Measurements from ENCODE around the gene CPLX4.

Gene CPLX4

DNA sequence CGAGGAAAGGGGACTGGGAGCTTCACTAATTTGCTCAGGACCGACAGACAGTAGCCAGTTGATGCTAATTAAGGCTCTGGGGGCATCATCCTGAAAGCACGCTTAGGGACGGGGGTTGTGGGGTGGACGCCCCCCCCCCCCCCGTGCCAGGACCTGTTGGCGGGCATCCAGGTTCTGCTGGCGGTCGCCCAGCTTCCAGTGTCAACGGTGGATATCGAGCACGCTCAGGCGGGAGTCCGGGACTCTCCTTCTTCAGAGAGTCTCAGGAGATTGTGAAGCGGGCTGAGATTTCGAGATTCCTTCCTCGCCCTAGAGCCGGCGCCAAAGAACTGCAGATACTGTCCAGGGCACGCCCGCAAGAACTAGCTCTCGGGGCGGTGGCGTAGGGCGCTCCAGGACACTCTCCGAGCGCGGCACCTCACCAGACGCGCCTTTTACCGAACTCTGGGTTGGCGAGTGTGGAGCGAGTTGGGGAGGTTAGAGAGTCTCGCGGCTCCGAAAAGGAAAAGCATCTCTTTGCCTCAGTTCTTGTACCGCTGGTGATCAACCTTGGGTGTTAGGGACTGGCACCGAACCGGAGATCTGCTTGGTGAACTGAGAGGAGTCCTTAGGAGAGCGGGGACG, 50.8 kb downstream of the CPLX4 start:
- no peak overlapping the region for H3K4me3 ChIP-seq (ENCODE audit: low read depth, low read length)
- TF ChIP-seq, protein P1, sequence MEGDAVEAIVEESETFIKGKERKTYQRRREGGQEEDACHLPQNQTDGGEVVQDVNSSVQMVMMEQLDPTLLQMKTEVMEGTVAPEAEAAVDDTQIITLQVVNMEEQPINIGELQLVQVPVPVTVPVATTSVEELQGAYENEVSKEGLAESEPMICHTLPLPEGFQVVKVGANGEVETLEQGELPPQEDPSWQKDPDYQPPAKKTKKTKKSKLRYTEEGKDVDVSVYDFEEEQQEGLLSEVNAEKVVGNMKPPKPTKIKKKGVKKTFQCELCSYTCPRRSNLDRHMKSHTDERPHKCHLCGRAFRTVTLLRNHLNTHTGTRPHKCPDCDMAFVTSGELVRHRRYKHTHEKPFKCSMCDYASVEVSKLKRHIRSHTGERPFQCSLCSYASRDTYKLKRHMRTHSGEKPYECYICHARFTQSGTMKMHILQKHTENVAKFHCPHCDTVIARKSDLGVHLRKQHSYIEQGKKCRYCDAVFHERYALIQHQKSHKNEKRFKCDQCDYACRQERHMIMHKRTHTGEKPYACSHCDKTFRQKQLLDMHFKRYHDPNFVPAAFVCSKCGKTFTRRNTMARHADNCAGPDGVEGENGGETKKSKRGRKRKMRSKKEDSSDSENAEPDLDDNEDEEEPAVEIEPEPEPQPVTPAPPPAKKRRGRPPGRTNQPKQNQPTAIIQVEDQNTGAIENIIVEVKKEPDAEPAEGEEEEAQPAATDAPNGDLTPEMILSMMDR (conservative IDR thresholded peaks at IDR 0.05; ENCODE audit: low read depth, low read length), result no peak
- no peak for DNase-seq (ENCODE audit: low read depth)

DNA sequence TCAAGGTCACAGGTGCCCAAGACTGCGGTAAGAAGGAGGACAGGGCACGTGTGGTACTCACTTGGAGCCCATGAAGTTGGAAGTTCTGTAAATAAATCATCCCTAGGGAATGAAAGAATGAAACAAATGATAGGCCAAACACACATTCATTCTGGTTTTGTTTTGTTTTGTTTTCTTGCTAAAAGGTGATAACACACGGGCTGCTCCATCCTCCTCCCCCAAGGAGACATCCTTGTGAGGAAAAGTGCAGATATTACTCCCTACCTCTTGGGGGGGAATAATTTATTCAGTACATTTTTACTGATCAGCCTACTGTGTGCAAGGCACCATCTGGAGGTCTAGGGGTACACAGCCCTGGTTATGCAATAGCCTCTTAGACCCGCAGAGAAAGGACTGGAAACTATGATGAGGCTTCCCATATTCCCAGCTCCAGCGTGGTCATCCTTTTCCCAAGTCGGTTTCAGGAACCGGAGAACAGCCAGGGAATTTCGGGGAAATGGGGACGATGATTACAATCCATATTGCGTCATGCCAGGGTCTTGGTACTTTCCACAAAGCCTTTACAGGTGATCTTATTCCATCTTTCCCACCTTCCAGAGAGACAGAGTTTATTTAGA, 51.5 kb downstream of the CPLX4 start:
- no peak for DNase-seq (ENCODE audit: low read depth)
- H3K4me3 ChIP-seq (ENCODE audit: low read depth, low read length), result no peak overlapping the region
- TF ChIP-seq, protein P1 (conservative IDR thresholded peaks at IDR 0.05; ENCODE audit: low read depth, low read length), result no peak

DNA sequence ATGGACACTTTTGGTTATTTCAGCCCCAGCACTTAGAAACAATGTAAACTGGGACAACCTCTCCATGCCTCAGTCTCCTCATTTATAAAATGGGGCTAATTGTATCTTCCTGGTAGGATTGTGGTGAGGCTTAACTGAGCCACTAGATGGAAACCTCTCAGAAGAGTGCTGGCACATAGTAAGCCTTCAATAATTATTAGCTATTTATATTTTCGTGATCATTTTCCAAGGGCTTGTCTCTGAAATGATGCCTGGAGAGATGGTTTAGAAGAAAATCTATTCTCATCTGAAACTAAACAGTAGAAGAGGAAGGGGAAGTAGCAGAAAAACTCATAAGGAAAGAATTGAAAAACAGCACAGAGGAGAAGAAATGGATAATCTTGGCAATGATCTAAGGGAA, 52.0 kb downstream of the CPLX4 start:
- no peak for DNase-seq (ENCODE audit: low read depth)
- H3K4me3 ChIP-seq (ENCODE audit: low read depth, low read length), result no peak overlapping the region
- TF ChIP-seq, protein P1 (conservative IDR thresholded peaks at IDR 0.05; ENCODE audit: low read depth, low read length), result no peak

DNA sequence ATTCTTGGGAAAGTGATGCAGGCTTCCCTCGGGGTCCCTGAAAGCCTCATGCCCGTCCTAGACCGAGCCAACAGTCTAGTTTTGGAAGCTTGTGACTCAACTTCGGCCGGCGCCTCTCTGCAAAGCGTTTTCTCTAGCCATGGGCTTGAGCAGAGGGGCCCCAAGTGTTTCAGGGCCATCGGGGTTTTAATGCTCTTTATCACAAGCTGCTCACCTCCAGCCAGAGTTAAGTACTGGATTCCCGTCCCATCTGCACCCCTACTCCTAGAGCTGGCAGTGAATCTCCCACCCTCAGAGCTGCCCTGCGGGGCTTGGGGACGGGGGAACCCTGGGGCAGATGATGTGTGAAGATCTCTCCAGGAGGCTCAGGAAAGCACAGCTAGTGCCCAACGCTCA, 52.5 kb downstream of the CPLX4 start:
- TF ChIP-seq, protein P1 (conservative IDR thresholded peaks at IDR 0.05; ENCODE audit: low read depth, low read length), result no peak
- H3K4me3 ChIP-seq (ENCODE audit: low read depth, low read length), result no peak overlapping the region
- no peak for DNase-seq (ENCODE audit: low read depth)

DNA sequence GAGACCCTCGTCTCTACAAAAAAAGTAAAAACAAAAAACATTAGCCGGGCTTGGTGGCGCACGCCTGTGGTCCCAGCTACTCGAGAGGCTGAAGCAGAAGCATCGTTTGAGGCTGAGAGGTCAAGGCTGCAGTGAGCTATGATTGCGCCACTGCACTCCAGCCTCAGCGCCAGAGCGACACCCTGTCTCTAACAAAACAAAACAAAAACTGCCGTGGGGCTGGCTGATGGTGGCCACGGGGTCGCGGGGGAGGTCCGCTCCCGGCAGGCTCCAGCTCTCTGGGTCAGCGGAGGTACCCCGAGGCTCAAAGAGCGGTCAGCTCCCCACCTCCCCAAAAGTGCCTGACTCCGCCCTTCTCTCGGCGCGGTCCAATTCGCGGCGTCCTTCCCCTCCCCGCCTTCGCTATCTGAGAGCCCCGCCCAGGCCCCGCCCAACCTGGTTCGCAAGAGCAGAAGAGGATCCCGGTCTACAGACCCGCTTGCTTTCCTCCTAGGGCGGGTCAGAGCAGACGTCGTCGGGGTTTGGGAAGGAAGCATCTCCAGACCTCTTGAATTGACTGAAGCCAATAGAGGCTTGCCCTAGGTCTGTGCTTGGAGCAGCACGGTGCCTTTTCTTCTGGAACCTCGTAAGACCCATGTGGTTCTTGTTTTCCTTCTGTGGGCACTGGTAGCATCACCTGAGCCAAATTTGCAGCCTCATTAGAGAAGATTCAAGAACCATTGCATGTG, 53.0 kb downstream of the CPLX4 start:
- TF ChIP-seq, protein P1 (conservative IDR thresholded peaks at IDR 0.05; ENCODE audit: low read depth, low read length), result no peak
- H3K4me3 ChIP-seq (ENCODE audit: low read depth, low read length), result no peak overlapping the region
- DNase-seq (ENCODE audit: low read depth), result no peak

DNA sequence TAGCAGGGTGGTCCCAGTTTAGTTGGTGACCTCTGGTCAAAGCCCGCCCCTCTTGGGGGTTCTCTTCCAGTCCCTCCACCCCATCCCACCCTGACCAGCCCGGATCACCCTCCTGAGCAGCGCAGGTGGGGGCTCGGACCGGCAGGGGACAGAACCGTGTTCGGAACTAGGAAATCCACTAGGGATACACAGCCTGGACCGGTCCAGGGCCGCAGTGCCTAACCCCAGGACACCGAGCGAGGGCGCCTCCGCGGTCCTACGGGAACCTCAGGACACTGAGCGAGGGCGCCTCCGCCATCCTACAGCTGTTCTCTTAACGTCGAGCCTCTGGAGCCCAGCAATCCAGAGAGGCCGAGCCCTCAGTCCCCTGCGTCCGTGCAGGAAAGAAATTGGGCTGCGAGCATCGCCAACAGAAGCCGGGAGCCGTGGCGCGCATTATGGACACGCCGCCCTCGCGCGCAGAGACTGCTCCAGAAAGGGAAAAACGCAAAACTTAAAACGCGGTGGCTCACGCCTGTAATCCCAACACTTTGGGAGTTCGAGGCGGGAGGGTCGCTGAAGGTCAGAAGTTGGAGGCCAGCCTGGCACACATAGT, 53.7 kb downstream of the CPLX4 start:
- no peak for DNase-seq (ENCODE audit: low read depth)
- TF ChIP-seq, protein P1 (conservative IDR thresholded peaks at IDR 0.05; ENCODE audit: low read depth, low read length), result no peak
- no peak overlapping the region for H3K4me3 ChIP-seq (ENCODE audit: low read depth, low read length)

All from choroid plexus epithelial cell (primary cell).